GM18867 (cell line): Measurements from ENCODE around the gene RASGEF1B.
A peak's percentile ranks its signal among the peaks of the same experiment; 100 is the strongest.
"Not testable (repeated sequence)": the region's sequence is repeated elsewhere in the genome, so short reads cannot be mapped to it uniquely, and the experiment has no call there.

Source experiments
- ATAC-seq: cut with Tn5 transposase; IDR thresholded peaks from one replicate; pipeline ENCODE4 v1.9.1; 2021; ENCODE audit warnings: mild to moderate bottlenecking, moderate library complexity; ENCODE audit not compliant: unreplicated experiment

Gene RASGEF1B

DNA sequence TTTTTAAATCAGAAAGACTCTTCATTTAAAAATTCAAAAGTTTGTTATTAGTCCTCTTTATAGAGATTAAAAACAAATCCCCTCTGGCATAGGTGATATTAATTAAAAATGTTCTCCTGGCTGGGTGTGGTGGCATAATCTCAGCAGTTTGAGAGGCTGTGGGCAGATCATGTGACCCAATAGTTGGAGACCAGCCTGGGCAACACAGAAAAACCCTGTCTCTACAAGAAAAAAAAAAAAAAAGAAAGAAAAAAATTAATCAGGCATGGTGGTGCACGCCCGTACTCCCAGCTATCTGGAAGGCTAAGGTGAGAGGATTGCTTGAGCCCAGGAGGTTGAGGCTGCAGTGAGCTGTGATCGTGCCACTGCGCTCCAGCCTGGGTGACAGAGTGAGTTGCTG is 38.9 kb downstream of the RASGEF1B start:
- no peak for ATAC-seq

DNA sequence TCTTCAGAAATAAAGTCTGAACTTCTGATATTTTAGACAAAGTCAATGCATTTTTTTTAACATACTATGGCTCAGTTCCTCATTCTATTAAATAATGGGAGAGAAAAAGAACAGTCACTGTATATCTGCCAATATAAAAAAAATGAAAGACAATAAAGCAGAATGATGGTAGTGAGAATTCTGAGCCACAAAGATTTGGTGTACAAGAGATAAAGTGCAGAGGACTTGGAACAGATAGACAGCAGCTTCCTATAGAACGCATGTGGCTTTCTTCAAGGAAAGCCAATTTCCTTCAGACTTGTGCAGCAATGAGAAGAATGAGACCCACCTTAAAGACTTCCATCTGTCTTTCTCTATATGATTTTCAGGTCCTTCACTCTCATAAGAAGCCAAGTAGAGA is 39.7 kb downstream of the RASGEF1B start:
- no peak for ATAC-seq

DNA sequence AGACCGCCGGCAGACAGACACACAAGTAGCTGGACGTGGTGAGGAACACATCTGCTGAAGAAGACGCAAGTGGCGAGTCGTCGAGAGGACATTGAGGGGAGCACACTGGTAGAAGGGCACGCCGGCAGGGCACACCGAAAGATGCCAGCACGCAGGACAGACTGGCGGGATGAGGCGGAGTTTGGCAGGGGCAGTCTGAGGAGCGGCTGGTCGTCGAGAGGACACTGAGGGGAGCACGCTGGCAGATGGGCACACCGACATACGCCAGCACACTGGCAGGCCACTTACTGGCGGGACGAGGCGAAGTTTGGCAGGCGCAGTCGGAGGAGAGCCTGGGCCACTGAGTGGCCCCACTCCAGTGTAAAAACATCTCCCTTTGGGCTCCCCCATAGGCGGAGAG is 42.1 kb downstream of the RASGEF1B start:
- no peak for ATAC-seq

DNA sequence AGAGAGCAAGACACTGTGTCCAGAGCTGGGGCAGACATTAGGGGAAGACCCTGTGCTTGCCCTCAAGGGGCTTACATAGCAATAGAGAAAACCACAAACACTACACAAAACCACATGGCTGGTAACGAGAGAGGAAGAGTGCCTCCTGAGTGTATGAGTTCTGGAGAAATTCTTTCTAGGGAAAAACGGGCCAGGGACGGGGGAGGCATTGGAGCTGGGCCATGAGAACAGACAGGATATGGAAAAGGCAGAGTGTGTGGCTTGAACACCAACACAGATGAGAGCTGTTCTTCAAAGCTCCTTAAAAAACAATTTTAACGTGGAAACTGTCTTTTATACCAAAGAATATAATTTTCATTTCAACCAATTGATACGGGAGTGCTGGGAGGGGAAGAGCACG is 42.7 kb downstream of the RASGEF1B start:
- no peak for ATAC-seq

DNA sequence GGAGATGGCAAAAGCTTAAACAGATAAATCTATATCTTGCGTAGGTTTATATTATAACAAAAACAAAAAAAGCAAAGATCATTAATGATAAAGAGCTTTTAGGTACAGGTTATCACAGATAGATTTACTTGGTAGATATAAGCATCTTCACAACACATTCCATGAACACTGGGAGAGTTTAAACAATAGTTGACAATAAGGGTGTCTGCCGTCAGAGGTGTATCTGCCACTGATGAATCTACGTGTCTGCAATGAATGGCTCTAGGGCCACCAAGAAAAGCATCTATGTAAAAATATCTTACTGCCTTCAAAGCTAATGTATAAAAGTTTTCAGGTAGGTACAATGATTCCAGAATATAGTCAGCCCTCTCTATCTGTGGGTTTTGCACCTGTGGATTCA is 43.7 kb downstream of the RASGEF1B start:
- no peak for ATAC-seq

DNA sequence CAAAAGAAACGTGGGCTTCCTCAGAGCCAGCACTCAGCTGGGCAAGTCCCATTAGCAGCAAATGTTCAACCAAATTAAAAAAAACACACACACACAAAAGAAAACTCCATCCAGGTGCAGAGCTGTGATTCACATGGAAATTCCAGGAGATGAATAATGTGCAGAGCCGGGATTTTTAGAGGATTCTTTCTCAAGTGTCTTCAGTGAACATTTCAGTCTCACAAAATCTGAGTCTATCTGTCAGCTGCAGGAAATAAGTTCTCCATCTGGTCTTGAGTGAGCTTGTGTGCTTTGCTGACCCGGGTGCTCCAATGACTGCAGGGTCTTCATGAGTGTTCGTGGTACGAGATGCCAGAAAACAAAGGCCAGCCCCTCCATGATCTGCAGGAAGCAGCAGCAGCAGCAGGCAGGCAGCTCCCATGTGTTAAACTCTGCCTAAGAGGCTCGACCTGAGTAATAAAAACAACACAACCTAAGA is 44.3 kb downstream of the RASGEF1B start:
- ATAC-seq: no peak

DNA sequence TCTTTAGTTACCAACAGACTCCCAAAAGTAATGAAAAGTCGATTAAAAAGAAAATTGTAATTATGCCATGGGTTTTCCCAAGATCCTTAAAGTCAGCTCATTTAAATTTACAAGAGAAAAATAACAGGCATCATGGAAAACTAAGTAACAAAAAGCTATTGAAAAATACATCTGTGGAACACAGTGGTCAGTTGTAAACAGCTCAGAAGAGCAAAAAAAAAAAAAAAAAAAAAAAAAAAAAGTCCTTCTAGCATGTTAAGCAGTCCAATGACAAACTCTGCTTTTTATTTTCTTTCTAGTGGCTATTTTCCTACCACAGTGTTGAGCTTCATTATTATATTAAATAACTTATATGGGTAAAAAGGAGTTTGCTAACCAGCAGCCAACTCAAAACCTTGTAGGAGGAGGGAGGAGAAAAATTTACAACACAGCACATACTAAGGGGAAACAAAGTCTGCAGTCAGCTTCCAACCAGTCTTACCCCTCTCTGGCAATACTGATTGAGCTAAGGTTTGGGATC is 44.9 kb downstream of the RASGEF1B start:
- no peak for ATAC-seq

DNA sequence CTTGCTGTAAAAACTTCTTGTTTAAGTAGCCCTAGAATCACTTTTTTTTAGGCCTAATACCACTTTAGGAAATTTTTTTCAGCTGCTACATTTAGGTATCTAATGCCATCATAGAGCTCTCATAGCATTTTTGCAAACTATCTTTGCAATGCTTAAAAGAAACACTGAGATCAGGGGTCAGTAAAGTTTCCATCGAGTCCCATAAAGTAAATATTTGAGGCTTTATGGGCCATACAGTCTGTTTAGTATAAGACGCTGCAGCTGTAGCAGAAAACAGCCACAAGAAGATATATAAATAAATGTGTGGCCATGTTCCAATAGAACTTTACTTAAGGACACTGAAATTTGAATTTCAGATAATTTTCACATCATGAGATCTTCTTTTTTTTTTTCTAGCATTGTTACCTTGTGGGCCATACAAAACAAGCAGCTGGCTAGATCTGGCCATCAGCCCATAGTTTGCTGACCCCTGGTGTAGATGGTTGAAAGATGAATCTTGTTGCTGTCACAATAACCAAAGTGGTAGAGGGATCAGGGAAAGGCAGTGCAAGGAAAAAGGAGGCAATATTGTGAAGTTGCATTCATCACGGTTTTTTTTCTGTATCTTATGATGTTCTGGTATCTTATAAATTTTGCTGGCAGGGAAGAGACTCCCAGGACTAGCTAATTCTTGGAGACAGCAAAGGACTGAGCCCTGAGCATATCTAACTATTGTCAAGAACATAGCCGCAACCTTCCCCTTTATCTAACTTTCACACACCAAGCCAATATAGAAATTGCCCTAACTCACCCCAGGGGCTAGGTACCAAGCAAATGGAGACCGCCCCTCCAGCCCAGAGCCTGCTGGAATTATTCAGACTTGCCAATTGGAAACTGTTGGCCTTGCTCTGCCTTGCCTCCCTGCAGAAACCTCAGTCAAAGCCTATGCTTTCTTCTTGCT is 46.6 kb downstream of the RASGEF1B start:
- no peak for ATAC-seq

DNA sequence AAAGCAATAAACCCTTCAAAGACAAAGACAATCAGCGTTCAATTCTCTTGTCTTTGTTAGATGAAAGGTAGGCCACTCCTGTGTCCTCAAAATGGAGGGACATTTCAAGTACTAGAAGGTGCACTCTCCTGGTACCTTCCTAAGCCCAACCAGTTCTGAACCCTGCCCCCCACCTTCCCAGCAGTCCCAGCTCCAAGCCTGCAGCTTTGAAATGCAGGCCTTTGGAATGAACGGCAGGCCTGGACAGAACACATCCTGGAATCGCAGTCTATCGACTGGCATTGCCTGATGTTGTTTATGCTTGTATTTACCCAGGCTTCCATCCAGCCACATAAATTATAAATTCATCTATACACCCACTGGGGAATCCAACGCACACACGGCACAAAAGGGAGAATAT is 47.4 kb downstream of the RASGEF1B start:
- ATAC-seq: no peak

DNA sequence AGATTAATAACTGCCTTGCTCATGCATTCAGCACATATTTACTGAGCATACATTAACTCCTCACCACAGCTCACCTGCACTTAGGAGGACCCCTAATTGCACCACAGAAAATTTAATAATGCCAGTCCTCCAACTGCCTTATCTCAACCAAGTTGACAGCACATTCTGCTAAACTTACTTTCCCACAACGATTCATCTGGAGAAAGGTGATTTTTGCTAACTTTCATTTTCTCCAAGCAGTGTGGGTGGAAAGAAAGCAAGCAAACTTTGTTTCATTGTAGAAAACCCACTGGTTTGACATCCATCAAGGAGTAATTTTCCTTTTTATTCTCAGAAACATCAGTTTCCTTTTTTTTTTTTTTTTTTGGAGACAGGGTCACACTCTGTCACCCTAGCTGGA is 49.1 kb downstream of the RASGEF1B start:
- ATAC-seq: no peak

DNA sequence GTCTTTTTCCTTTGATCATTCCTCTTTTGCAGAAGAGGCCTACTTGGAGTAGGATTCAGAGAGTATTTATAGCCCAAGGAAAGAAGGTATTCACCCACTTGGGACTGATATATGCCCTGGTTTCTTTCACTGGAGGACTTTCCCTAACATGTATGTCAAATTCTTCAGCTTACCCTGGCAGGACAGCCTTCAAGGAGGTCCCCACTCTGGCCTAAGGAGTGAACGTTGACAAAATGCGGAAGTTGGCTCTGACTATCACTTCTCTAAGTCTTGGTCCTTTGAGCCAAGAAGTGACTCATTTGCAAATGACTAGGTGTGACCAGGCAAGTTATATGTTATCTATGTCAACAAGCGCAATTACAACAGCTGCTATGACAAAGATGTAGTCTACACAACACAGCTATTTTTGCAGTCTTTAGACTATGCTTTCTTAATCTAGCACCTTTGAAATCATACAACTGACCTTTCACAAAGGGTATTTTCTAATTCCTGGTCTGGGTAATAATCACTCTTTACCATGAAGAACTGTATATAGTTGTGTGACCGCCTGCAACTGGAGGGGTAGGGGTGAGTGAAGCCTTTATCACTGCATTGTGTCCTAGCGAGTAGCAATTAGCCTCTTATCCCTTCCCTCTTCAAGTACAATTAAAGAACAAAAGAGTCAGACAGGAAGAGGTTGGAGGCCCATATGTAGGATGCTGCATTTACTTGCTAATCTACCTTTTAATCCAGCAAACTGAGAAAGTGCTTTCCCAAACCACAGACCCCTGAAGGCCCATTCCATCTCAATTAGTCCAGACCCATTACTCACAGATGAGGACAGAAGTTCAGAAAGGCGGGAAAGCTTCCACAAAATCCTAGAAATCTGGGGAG is 50.1 kb downstream of the RASGEF1B start:
- peak; percentile 100 for ATAC-seq

DNA sequence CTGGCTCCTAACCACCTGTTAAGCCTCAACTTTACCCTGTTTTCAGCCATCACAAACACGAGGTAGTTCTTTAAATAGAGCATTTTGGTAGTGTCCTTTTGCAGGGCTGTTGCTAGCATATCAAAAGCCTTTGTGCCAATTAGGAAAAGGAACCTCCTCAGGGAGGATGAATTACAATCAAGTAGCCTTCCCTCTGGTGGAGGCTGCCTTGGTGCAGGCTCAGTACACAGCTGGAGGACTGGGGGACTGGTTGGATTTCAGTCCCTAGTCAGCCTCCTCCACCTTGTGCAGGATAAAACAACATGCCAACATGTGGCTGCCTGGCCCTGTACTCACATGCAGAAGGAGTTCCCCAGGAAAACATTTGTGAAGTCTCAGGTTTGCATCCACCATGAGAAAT is 53.1 kb downstream of the RASGEF1B start:
- no peak for ATAC-seq

DNA sequence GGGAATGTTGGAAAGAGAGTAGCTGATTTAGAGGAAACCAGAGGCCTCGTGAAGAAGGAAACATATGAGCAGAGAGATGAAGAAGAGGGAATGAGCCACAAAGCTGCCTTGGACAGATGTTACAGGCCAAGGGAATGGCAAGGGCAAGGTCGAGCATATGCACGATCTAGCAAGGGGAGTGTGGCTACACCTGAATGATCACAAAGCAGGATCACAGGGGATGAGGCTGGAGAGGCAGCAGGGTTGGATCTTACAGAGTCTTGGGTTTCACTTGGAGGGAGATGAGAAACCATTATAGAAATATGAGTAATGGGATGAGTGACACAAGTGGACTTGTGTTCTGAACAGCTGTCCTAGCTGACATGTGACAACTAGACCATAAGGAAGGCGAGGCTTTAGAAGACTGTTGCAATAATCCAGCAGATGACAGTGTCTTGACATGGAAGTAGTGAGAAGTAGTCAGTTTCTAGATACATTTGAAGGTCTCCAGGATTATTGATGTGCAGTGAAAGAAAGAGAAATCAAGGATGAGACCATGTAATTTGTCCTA is 58.7 kb downstream of the RASGEF1B start:
- no peak for ATAC-seq

DNA sequence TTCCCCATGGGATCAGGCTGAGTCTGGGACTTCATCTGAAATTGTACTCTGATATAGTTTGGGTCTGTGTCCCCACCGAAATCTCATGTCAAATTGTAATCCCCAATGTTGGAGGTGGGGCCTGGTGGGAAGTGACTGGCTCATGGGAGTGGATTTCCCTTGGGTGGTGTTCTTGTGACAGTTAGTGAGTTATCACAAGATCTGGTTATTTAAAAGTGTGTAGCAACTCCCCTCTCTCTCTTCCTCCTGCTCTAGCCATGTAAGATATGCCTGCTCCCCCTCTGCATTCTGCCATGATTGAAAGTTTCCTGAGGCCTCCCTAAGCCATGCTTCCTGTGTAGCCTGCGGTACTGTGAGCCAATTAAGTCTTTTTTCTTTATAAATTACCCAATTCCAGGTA is 61.0 kb downstream of the RASGEF1B start:
- no peak for ATAC-seq

DNA sequence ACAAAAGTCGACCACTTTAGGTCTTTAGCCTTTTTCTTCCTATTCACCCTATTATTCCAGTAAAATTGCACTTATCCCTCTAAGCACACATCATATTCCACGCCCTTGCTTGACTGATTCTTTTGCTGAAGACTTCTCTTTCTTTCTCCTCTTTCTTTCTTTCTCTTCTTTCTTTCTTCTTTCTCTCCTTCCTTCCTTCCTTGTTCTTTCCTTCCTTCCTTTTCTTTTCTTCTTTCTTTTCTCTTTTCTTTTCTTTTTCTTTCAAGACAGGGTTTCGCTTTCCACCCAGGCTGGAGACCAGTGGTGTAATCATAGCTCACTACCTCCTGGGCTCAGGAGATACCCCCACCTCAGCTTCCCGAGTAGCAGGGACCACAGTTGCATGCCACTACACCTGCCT is 61.9 kb downstream of the RASGEF1B start:
- no peak for ATAC-seq

DNA sequence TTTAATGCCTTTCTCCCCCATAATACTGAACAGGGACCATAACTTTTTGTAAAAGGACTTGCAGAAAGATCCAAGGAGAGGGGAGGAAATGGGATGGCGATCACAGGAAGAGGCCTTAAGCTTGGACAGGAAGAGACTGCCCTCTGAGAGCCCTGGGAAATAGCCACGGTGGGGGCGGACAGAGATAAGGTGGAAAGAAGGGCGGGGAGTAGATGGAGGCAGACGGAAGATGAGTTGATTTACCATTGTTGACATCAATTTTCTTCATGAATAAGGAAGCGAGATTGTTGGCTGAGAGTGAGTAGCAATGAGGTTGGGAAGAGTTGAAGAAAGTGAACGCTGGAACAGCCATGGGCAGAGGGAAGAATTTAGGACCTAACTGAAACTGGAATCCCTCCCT is 63.4 kb downstream of the RASGEF1B start:
- ATAC-seq: no peak

DNA sequence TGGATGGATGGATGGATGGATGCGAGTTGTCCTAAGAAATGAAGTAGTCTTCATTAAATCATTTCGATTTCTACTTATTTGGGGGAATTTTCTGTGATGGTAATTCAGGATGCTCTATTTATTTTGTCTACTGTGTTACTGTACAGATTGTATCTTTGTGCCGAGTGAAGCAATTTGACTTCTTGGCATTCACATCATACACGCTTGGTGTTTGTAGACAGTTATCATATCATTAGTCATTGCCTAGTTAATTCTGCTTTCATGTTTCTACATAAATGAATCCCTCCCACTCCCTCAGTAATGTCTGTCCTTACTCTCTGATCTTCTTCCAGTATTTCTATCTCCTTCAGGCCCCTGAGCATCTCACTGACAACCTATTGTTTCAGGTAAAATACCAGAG is 64.0 kb downstream of the RASGEF1B start:
- no peak for ATAC-seq

DNA sequence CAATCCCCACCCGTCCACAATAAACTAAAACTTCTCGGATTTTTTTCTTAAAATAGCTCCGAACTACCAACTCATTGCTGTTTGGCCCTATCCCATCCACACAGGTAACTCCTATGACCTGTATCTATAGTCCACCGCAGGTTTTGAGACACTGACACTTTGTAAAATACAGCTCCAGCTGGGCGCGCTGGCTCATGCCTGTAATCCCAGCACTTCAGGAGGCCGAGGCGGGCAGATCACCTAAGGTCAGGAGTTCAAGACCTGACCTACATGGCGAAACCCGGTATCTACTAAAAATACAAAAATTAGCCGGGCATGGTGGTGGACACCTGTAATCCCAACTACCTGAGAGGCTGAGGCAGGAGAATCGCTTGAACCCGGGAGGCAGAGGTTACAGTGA is 65.2 kb downstream of the RASGEF1B start:
- not testable (repeated sequence) for ATAC-seq

DNA sequence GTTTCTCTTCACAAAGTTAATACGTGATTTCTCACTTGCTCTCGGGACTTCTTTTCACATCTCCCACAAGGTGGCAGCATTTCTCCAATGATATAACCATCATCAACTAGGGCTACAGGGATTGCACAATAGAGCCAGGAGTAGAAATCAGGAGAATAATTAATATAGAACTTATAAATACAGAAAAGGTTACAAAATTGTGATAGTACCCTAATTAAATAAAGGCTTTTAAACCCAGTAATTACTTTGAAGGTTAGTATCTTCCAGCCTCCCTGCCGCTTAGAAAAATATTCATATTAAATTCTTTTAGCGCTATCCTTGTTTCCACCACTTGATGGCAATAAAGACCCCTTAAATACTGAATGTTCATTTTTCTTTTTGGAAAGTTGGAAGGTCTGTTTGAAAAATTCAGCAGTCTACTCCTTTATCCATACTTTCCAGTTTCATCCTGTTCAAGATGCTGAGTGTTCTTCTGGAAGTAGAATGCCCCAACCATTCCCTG is 65.8 kb downstream of the RASGEF1B start:
- peak; percentile 87 for ATAC-seq

DNA sequence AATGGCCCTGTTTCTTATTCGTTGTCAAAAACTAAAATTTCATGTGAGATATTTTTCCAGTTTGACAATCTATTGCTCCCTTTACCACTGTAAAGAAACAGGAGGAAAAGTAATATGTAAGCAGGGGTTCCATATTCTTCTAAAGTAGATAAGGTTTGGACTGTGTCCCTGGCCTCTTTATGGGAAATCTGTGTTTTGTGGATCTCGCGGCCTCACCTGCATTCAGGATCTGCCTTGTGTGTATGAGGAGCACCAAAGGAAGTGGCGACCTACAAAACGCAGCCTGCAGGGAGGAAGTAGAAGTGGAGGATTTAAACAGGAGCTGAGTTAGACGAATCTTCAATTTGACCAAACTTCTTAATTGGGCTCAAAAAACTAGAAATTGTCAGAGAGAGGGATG is 67.0 kb downstream of the RASGEF1B start:
- ATAC-seq: no peak

DNA sequence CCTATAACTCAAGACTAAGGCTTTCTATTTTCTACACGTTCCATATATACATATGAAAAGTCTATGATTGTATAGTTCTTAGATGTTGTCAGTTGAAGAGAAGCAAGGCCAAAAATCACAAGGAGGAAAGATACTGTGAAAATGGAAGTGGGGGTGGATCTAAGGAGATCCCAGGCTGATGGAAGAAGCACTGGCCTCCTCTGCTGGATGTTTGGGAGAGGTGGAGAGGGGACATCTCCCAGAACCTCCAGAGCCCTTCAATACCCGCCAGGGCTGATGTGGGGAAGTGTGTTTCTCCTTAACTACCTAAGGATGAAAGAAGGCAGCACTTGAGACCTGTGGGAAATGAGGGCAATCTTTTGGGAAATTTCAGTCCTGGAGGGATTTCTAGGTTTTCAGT is 67.4 kb downstream of the RASGEF1B start:
- no peak for ATAC-seq
